ENCODE results near the gene IL27RA. TPM values are rescaled to one million over a fixed set of nuclear protein-coding genes. Genes with fewer than 3 reads are reported as not detected.

The IL27RA gene
- total RNA-seq (2022; extraction: Qiagen RNA extraction; ENCODE audit: low read depth): 8.3 to 10.3 TPM (median 9.6 TPM) in 5 replicates

GRCh38 chr19:14031719-14032480 is at the start of gene IL27RA:
Gene IL27RA, plus strand, starts transcription at chr19:14031762. Its CDS starts 111 bp downstream, at chr19:14031873.

DNA sequence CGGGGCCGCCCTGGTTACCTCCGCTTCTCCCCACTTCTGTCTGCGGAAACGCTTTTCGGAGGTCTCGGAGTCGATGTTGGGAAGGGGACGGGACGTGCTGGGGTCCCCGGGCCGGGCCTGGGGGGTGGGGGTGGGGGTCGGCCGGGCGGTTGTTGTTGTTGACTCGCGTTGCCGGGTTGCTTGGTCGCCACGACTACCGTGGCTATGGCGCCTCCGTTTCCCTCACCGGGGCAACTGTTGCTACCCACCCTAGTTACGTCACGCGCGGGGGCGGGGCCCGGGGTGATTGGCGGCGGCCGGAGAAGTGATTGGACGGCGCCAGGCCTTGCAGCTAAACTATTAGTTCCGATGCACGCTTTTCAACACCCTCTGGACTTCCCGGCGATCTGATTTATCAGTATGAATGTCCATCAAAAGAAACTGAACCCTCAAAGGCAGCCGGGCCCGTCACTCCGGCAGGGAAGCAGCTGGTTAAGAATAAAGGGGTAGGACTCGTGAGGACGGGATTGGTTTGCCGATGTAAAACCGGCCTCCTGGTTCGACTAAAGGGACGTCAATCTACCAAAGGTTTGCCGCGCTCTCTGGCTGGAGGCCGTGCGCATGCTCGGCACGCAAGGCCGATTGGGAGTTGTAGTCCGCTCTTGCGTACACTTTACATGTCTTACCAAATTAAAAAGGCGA is 25.3 kb upstream of the IL27RA start, which contains the start of gene RFX1:
Gene RFX1 (minus strand): TSS at position 236 of the 681 bp plus-strand sequence. CDS start 12,477 bp downstream, outside the sequence.

DNA sequence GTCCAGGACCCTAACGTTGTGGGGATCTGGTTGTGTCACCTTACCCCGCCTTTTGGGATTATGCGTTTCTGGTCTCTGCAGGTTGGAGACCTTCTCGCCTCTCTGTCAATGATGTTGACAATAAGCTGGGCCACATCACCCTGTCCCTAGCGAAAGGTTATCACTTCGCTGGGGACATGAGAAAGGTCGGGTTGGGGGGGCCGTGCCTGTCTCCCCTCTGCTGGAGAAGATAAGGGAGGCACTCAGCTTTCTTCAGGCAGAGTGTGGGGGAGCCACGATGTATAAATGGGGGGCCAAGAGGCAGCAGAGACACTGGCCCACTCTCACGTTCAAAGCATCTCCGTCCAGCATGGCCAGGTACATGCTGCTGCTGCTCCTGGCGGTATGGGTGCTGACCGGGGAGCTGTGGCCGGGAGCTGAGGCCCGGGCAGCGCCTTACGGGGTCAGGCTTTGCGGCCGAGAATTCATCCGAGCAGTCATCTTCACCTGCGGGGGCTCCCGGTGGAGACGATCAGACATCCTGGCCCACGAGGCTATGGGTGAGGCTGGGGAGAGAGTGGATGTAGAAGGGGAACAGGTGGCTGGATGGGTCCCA is 3.6 kb upstream of the IL27RA start, which contains the start of gene RLN3:
Gene RLN3 (plus strand): TSS at position 293 of the 595 bp plus-strand sequence. CDS start 57 bp downstream, at position 350.

GRCh38 chr19:14061751-14062557 is 30.4 kb downstream of the IL27RA start, which contains the start of gene PALM3:
Gene PALM3, minus strand, starts transcription at chr19:14062076. Its CDS starts 96 bp downstream, at chr19:14061980.

GRCh38 chr19:14072535-14073260 is 41.1 kb downstream of the IL27RA start, which contains the start of gene MISP3:
Gene MISP3, plus strand, starts transcription at chr19:14072786. Its CDS starts 524 bp downstream, at chr19:14073310.

GRCh38 chr19:14085309-14085995 is 53.9 kb downstream of the IL27RA start, which contains the start of gene C19orf67:
Gene C19orf67, minus strand, starts transcription at chr19:14085783. Its CDS starts 156 bp downstream, at chr19:14085627.

GRCh38 chr19:14090509-14091080 is 59.0 kb downstream of the IL27RA start, which contains the start of gene SAMD1:
Gene SAMD1, minus strand, starts transcription at chr19:14090751.

Other genes starting within 250 kb of the IL27RA start
- 2.7 to 4.5 TPM (median 4.0 TPM) in 5 replicates for gene ZSWIM4, start 236.3 kb upstream of the IL27RA start, total RNA-seq (2022; extraction: Qiagen RNA extraction; ENCODE audit: low read depth)
- 2.0 to 3.6 TPM (median 3.1 TPM) in 5 replicates for gene NANOS3, start 154.6 kb upstream of the IL27RA start, total RNA-seq (2022; extraction: Qiagen RNA extraction; ENCODE audit: low read depth)
- 0.17 to 1.0 TPM (median 0.32 TPM) in 4 of 5 replicates, not detected in the other for gene BRME1, start 125.6 kb upstream of the IL27RA start, total RNA-seq (2022; extraction: Qiagen RNA extraction; ENCODE audit: low read depth)
- 7.9 to 10.0 TPM (median 9.3 TPM) in 5 replicates for gene CC2D1A, start 125.6 kb upstream of the IL27RA start, total RNA-seq (2022; extraction: Qiagen RNA extraction; ENCODE audit: low read depth)
- 0.71 to 1.5 TPM (median 1.4 TPM) in 5 replicates for gene PODNL1, start 93.3 kb upstream of the IL27RA start, total RNA-seq (2022; extraction: Qiagen RNA extraction; ENCODE audit: low read depth)
- 15.8 to 21.1 TPM (median 20.0 TPM) in 5 replicates for gene DCAF15, start 79.3 kb upstream of the IL27RA start, total RNA-seq (2022; extraction: Qiagen RNA extraction; ENCODE audit: low read depth)
- gene RFX1, start 25.4 kb upstream of the IL27RA start, total RNA-seq (2022; extraction: Qiagen RNA extraction; ENCODE audit: low read depth): 4.2 to 6.1 TPM (median 5.1 TPM) in 5 replicates
- gene RLN3, start 3.6 kb upstream of the IL27RA start, total RNA-seq (2022; extraction: Qiagen RNA extraction; ENCODE audit: low read depth): not detected in 5 replicates
- gene PALM3, start 30.3 kb downstream of the IL27RA start, total RNA-seq (2022; extraction: Qiagen RNA extraction; ENCODE audit: low read depth): 1.7 to 3.1 TPM (median 1.8 TPM) in 5 replicates
- 2.3 to 4.2 TPM (median 3.9 TPM) in 5 replicates for gene MISP3, start 41.0 kb downstream of the IL27RA start, total RNA-seq (2022; extraction: Qiagen RNA extraction; ENCODE audit: low read depth)
- gene C19orf67, start 54.0 kb downstream of the IL27RA start, total RNA-seq (2022; extraction: Qiagen RNA extraction; ENCODE audit: low read depth): not detected in 5 replicates
- 28.6 to 41.4 TPM (median 36.4 TPM) in 5 replicates for gene SAMD1, start 59.0 kb downstream of the IL27RA start, total RNA-seq (2022; extraction: Qiagen RNA extraction; ENCODE audit: low read depth)
- gene PRKACA, start 86.0 kb downstream of the IL27RA start, total RNA-seq (2022; extraction: Qiagen RNA extraction; ENCODE audit: low read depth): 28.1 to 36.6 TPM (median 32.7 TPM) in 5 replicates
- 29.1 to 32.6 TPM (median 30.7 TPM) in 5 replicates for gene ASF1B, start 104.8 kb downstream of the IL27RA start, total RNA-seq (2022; extraction: Qiagen RNA extraction; ENCODE audit: low read depth)
- gene ADGRL1, start 174.4 kb downstream of the IL27RA start, total RNA-seq (2022; extraction: Qiagen RNA extraction; ENCODE audit: low read depth): 3.4 to 6.2 TPM (median 4.8 TPM) in 5 replicates

Measured in A549 treated with GW870086 at 1 μM for 4 hours (cell line).